ENCODE results near the gene MBP.

MBP gene

GRCh38 chr18:77162580-77162979, 30.0 kb upstream of the MBP start:
- Histone ChIP-seq H3K9me3 (ENCODE audit: low read length) (no peaks in the 10 kb centered on the region), H2AFZ (ENCODE audit: low read length) (no peak overlapping the region), H4K20me1 (ENCODE audit: insufficient read depth, low read length) (no peaks in the 10 kb centered on the region), H3K4me2 (ENCODE audit: low read length) (no peak overlapping the region), H3K4me1 (ENCODE audit: insufficient read depth, low read length, severe bottlenecking) (peaks cover 13% of the 10 kb centered on the region), H3K79me2 (ENCODE audit: insufficient read depth, low read length) (no peaks in the 10 kb centered on the region), H3K36me3 (ENCODE audit: insufficient read depth, low read length) (no peaks in the 10 kb centered on the region; the same call in 1 of the 2 replicates), H3F3A (ENCODE audit: insufficient read depth, low read length) (no peaks in the 10 kb centered on the region), H3K27ac (ENCODE audit: low read depth, low read length, poor library complexity, severe bottlenecking) (no peak overlapping the region), H3K4me3 (ENCODE audit: low read depth, low read length, poor library complexity, severe bottlenecking) (no peak overlapping the region), H3K9ac (ENCODE audit: low read length) (no peak overlapping the region), H3K9me2 (ENCODE audit: low read depth, low read length) (no peaks in the 10 kb centered on the region), H3K27me3 (ENCODE audit: insufficient read depth, low read length) (peaks cover 9% of the 10 kb centered on the region; the same call in 1 of the 2 replicates)
- TF ChIP-seq EZH2 (IDR thresholded peaks at IDR 0.05; ENCODE audit: borderline replicate concordance, low read length) (no peak), CTCF (IDR thresholded peaks at IDR 0.05; ENCODE audit: low read length) (no peak)

- no peak overlapping the region for H3K9ac ChIP-seq (ENCODE audit: low read length)
- TF ChIP-seq CTCF (IDR thresholded peaks at IDR 0.05; ENCODE audit: low read length) = no peak
- TF ChIP-seq EZH2 (IDR thresholded peaks at IDR 0.05; ENCODE audit: borderline replicate concordance, low read length) = no peak
- H2AFZ ChIP-seq (ENCODE audit: low read length) = no peak overlapping the region
- peaks cover 9% of the 10 kb centered on the region; the same call in 1 of the 2 replicates for H3K27me3 ChIP-seq (ENCODE audit: insufficient read depth, low read length)
- H3K27ac ChIP-seq (ENCODE audit: low read depth, low read length, poor library complexity, severe bottlenecking) = no peak overlapping the region
- no peaks in the 10 kb centered on the region; the same call in 1 of the 2 replicates for H3K36me3 ChIP-seq (ENCODE audit: insufficient read depth, low read length)
- H4K20me1 ChIP-seq (ENCODE audit: insufficient read depth, low read length) = no peaks in the 10 kb centered on the region
- no peaks in the 10 kb centered on the region for H3K79me2 ChIP-seq (ENCODE audit: insufficient read depth, low read length)
- H3K4me3 ChIP-seq (ENCODE audit: low read depth, low read length, poor library complexity, severe bottlenecking) = no peak overlapping the region
- H3F3A ChIP-seq (ENCODE audit: insufficient read depth, low read length) = no peaks in the 10 kb centered on the region
- no peaks in the 10 kb centered on the region for H3K9me2 ChIP-seq (ENCODE audit: low read depth, low read length)
- peaks cover 18% of the 10 kb centered on the region for H3K4me1 ChIP-seq (ENCODE audit: insufficient read depth, low read length, severe bottlenecking)
- H3K4me2 ChIP-seq (ENCODE audit: low read length) = no peak overlapping the region
- H3K9me3 ChIP-seq (ENCODE audit: low read length) = no peaks in the 10 kb centered on the region
These were observed 29.4 kb upstream of the MBP start for GRCh38 chr18:77161961-77162360.

GRCh38 chr18:77161383-77161782, 28.8 kb upstream of the MBP start:
- Histone ChIP-seq H3K9ac (ENCODE audit: low read length) (no peak overlapping the region), H3K9me2 (ENCODE audit: low read depth, low read length) (no peaks in the 10 kb centered on the region), H3K4me1 (ENCODE audit: insufficient read depth, low read length, severe bottlenecking) (peaks cover 23% of the 10 kb centered on the region), H3K79me2 (ENCODE audit: insufficient read depth, low read length) (no peaks in the 10 kb centered on the region), H3K4me2 (ENCODE audit: low read length) (no peak overlapping the region), H3K9me3 (ENCODE audit: low read length) (no peaks in the 10 kb centered on the region), H3K27me3 (ENCODE audit: insufficient read depth, low read length) (peaks cover 9% of the 10 kb centered on the region; the same call in 1 of the 2 replicates), H3K4me3 (ENCODE audit: low read depth, low read length, poor library complexity, severe bottlenecking) (no peak overlapping the region), H4K20me1 (ENCODE audit: insufficient read depth, low read length) (no peaks in the 10 kb centered on the region), H3K27ac (ENCODE audit: low read depth, low read length, poor library complexity, severe bottlenecking) (no peak overlapping the region), H3F3A (ENCODE audit: insufficient read depth, low read length) (no peaks in the 10 kb centered on the region), H3K36me3 (ENCODE audit: insufficient read depth, low read length) (no peaks in the 10 kb centered on the region; the same call in 1 of the 2 replicates), H2AFZ (ENCODE audit: low read length) (no peak overlapping the region)
- TF ChIP-seq CTCF (IDR thresholded peaks at IDR 0.05; ENCODE audit: low read length) (no peak), EZH2 (IDR thresholded peaks at IDR 0.05; ENCODE audit: borderline replicate concordance, low read length) (no peak)
